H9 (cell line): ENCODE results near the gene WDR48. TPM values are rescaled to one million over a fixed set of nuclear protein-coding genes. Genes with fewer than 3 reads are reported as not detected.

ENCODE experiments used
- DNase-seq: peaks from one replicate; pipeline ENCODE4 v3.0.0-alpha.2; 2017
- H2AFZ ChIP-seq: one replicate; pipeline ENCODE4 v1.6.1; 2013; ENCODE audit warnings: mild to moderate bottlenecking, low read length, control low read depth, moderate library complexity
- H2AK5ac ChIP-seq: 2 replicates; pipeline ENCODE4 v1.6.1; 2013; ENCODE audit warnings: low read length, control low read depth, mixed read lengths; ENCODE audit not compliant: insufficient read length
- H2BK120ac ChIP-seq: one replicate; pipeline ENCODE4 v1.6.1; 2013; ENCODE audit warnings: low read depth, mild to moderate bottlenecking, low read length, control low read depth, inconsistent platforms; ENCODE audit not compliant: poor library complexity, severe bottlenecking
- H2BK12ac ChIP-seq: 2 replicates; pipeline ENCODE4 v1.6.1; 2013; ENCODE audit warnings: low read length, control low read depth, mixed read lengths, low read depth; ENCODE audit not compliant: insufficient read length
- H2BK15ac ChIP-seq: 2 replicates; pipeline ENCODE4 v1.6.1; 2013; ENCODE audit warnings: low read depth, low read length, control low read depth
- H2BK20ac ChIP-seq: one replicate; pipeline ENCODE4 v1.6.1; 2013; ENCODE audit warnings: low read depth, mild to moderate bottlenecking, low read length, control low read depth, inconsistent platforms; ENCODE audit not compliant: poor library complexity, severe bottlenecking
- H2BK5ac ChIP-seq: 2 replicates; pipeline ENCODE4 v1.6.1; 2013; ENCODE audit warnings: low read length, control low read depth, mixed read lengths; ENCODE audit not compliant: insufficient read length
- H3K14ac ChIP-seq: 2 replicates; pipeline ENCODE4 v1.6.1; 2013; ENCODE audit warnings: low read length, control low read depth; ENCODE audit not compliant: insufficient read depth
- H3K18ac ChIP-seq: 2 replicates; pipeline ENCODE4 v1.6.1; 2013; ENCODE audit warnings: low read depth, mild to moderate bottlenecking, mixed read lengths, low read length, control low read depth; ENCODE audit not compliant: insufficient read length
- H3K23ac ChIP-seq: 2 replicates; pipeline ENCODE4 v1.6.1; 2013; ENCODE audit warnings: low read length, control low read depth, mixed read lengths, low read depth; ENCODE audit not compliant: insufficient read length
- H3K23me2 ChIP-seq: 2 replicates; pipeline ENCODE4 v1.6.1; 2013; ENCODE audit warnings: low read depth, mild to moderate bottlenecking, mixed read lengths, low read length, control low read depth; ENCODE audit not compliant: insufficient read length, poor library complexity, severe bottlenecking
- H3K27ac ChIP-seq: 2 replicates; pipeline ENCODE4 v1.5.1; 2013; ENCODE audit warnings: low read length, control low read depth, mixed read lengths, low read depth; ENCODE audit not compliant: insufficient read length
- H3K27me3 ChIP-seq: 2 replicates; pipeline ENCODE4 v1.6.1; 2013; ENCODE audit warnings: low read length, control low read depth, inconsistent platforms; ENCODE audit not compliant: insufficient read depth
- H3K4ac ChIP-seq: 2 replicates; pipeline ENCODE4 v1.6.1; 2013; ENCODE audit warnings: low read depth, mild to moderate bottlenecking, control low read depth, inconsistent platforms, low read length, moderate library complexity
- H3K4me1 ChIP-seq: 2 replicates; pipeline ENCODE4 v1.6.1; 2013; ENCODE audit warnings: low read length, control low read depth, inconsistent platforms; ENCODE audit not compliant: insufficient read depth
- H3K4me2 ChIP-seq: 2 replicates; pipeline ENCODE4 v1.6.1; 2013; ENCODE audit warnings: low read length, control low read depth, mixed read lengths; ENCODE audit not compliant: insufficient read length, insufficient read depth
- H3K56ac ChIP-seq: 2 replicates; pipeline ENCODE4 v1.6.1; 2013; ENCODE audit warnings: low read depth, mild to moderate bottlenecking, mixed read lengths, low read length, control low read depth; ENCODE audit not compliant: insufficient read length
- H3K79me1 ChIP-seq: 2 replicates; pipeline ENCODE4 v1.6.1; 2013; ENCODE audit warnings: low read depth, mild to moderate bottlenecking, moderate library complexity, low read length, control low read depth, inconsistent platforms; ENCODE audit not compliant: insufficient read depth, poor library complexity, severe bottlenecking
- H3K79me2 ChIP-seq: 2 replicates; pipeline ENCODE4 v1.6.1; 2013; ENCODE audit warnings: low read length, control low read depth, inconsistent platforms; ENCODE audit not compliant: insufficient read depth
- H3K9ac ChIP-seq: 2 replicates; pipeline ENCODE4 v1.6.1; 2013; ENCODE audit warnings: low read length, control low read depth, mixed read lengths; ENCODE audit not compliant: insufficient read length; ENCODE audit errors: extremely low read depth
- H3K9me3 ChIP-seq: one replicate; pipeline ENCODE4 v1.6.1; 2013; ENCODE audit warnings: low read depth, low read length, inconsistent platforms; ENCODE audit not compliant: control insufficient read depth
- H3T11ph ChIP-seq: one replicate; pipeline ENCODE4 v1.6.1; 2013; ENCODE audit warnings: mild to moderate bottlenecking, low read length, control low read depth, inconsistent platforms
- H4K20me1 ChIP-seq: one replicate; pipeline ENCODE4 v1.6.1; 2013; ENCODE audit not compliant: control insufficient read depth, insufficient read length, insufficient read depth
- H4K5ac ChIP-seq: 2 replicates; pipeline ENCODE4 v1.6.1; 2013; ENCODE audit warnings: low read depth, mild to moderate bottlenecking, mixed read lengths, low read length, control low read depth; ENCODE audit not compliant: insufficient read length
- H4K8ac ChIP-seq: replicated peaks from 2 replicates; pipeline ENCODE4 v1.6.1; 2013; ENCODE audit warnings: low read length, control low read depth, mixed read lengths, low read depth; ENCODE audit not compliant: insufficient read length
- H4K91ac ChIP-seq: 2 replicates; pipeline ENCODE4 v1.6.1; 2013; ENCODE audit warnings: low read depth, mild to moderate bottlenecking, moderate library complexity, mixed read lengths, low read length, control low read depth; ENCODE audit not compliant: insufficient read length
- H3K27ac Mint-ChIP-seq, 3 experiments: 2 replicates in 2 of 3; 3 replicates in 1 of 3; pipeline ENCODE4 v1.8.0; 2020 to 2021; ENCODE audit warnings: mixed read lengths in 3 of 3, mild to moderate bottlenecking in 1 of 3, moderate library complexity in 1 of 3
- H3K27me3 Mint-ChIP-seq: 2 replicates; pipeline ENCODE4 v1.8.0; 2021; ENCODE audit warnings: low read depth, mild to moderate bottlenecking, moderate library complexity, mixed read lengths
- H3K36me3 Mint-ChIP-seq, 3 experiments: 2 replicates in 2 of 3; 3 replicates in 1 of 3; pipeline ENCODE4 v1.8.0; 2020 to 2021; ENCODE audit warnings: low read depth in 3 of 3, mixed read lengths in 3 of 3; ENCODE audit not compliant: insufficient read depth in 1 of 3
- H3K4me1 Mint-ChIP-seq, 2 experiments: 2 replicates each; pipeline ENCODE4 v1.8.0; 2020; ENCODE audit warnings: mixed read lengths in 2 of 2
- H3K4me3 Mint-ChIP-seq, 2 experiments: 2 replicates in 1 of 2; 3 replicates in 1 of 2; pipeline ENCODE4 v1.8.0; 2020 to 2021; ENCODE audit warnings: mild to moderate bottlenecking in 2 of 2, mixed read lengths in 2 of 2, moderate library complexity in 1 of 2
- H3K9me3 Mint-ChIP-seq, 2 experiments: 2 replicates in 1 of 2; 3 replicates in 1 of 2; pipeline ENCODE4 v1.8.0; 2020; ENCODE audit warnings: mild to moderate bottlenecking in 2 of 2, mixed read lengths in 2 of 2, moderate library complexity in 1 of 2
- WGBS: extraction: QIAGEN DNeasy Blood & Tissue Kit; methylation state at CpG from one replicate; pipeline ENCODE4 v1.1.7; 2013; ENCODE audit warnings: missing lambda C conversion rate, low lambda C conversion rate, mixed read lengths; ENCODE audit not compliant: insufficient read length; ENCODE audit errors: extremely low coverage; 5-methylcytosine and 5-hydroxymethylcytosine counted together
- total RNA-seq: library from RNA; stranded (reverse); gene quantifications from 2 replicates; pipeline ENCODE4 v1.2.1, GENCODE V29; 2021
- TF ChIP-seq, protein P1 (sequence below): fragments of 200-600 bp; sonication (generic); conservative IDR thresholded peaks from 3 replicates; pipeline ENCODE4 v1.8.0; 2021; ENCODE audit warnings: antibody characterized with exemption, mild to moderate bottlenecking

The WDR48 gene
- total RNA-seq, 1 experiment from 2014 or later: 52.7 TPM

DNA sequence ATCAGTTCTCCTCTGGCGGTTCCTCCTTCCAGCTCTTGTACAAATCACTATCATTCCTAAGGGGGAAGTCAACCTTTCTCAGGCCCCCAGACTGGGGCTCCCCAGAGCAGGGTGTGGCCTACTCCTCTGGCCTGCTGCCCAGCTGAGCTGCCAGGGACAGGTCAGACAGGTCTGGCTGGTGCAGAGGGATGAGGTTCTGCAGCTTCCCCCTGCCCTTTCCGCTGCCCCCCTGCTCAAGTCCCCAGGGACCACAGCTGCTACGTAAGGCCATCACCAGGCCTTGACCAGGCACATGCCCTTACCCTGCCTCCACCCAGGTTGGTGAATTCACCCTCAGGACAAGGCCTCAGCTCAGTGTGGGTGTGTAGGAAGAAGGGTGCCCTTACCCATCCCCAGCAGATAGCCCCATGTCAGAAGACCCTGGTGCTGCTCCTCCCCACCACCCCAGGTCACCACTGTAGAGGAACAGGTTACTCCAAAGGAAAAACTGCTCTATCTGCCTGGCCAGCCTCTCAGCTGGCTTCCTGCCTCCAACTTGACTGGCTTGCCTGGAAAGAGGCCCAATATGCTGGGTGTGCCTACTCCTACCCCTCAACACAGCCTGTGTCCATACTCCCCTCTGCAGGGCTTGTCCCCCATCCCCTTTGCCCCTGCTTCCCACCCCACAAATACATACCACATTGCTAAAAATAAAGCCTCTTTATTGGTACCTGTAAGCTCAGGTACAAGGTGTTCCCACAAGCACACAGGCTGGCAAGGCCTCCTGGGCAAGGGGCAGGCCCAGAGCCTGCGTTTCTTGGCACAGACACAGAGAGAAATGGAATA, 89.6 kb downstream of the WDR48 start:
- Histone ChIP-seq H3K23me2 (no peaks in the 10 kb centered on the region), H3K18ac (no peak overlapping the region), H3K4me2 (no peak overlapping the region), H4K8ac (no peak overlapping the region), H3K79me1 (no peaks in the 10 kb centered on the region), H3T11ph (no peak overlapping the region), H3K27ac (no peak overlapping the region), H3K56ac (no peak overlapping the region), H2BK5ac (no peak overlapping the region), H4K5ac (no peak overlapping the region), H2BK20ac (no peak overlapping the region), H2BK15ac (no peak overlapping the region), H4K91ac (no peak overlapping the region), H3K9me3 (no peaks in the 10 kb centered on the region), H3K9ac (no peak overlapping the region), H4K20me1 (no peaks in the 10 kb centered on the region), H2BK12ac (no peak overlapping the region), H3K4me1 (no peaks in the 10 kb centered on the region), H3K79me2 (no peaks in the 10 kb centered on the region), H3K27me3 (no peaks in the 10 kb centered on the region), H2BK120ac (no peak overlapping the region), H3K14ac (no peak overlapping the region; the same call in 1 of the 2 replicates), H3K4ac (no peak overlapping the region), H2AFZ (no peak overlapping the region), H3K23ac (no peak overlapping the region), H2AK5ac (no peak overlapping the region)
- Mint-ChIP-seq H3K36me3 (peaks cover 14 to 45% (median 37%) of the 10 kb centered on the region in 3 experiments; a peak in 6 of 7 replicates), H3K9me3 (no peaks in the 10 kb centered on the region), H3K27ac (peak overlapping the region in 1 of 3 experiments; percentile 49; a peak in 1 of 7 replicates), H3K4me3 (no peak overlapping the region), H3K27me3 (no peaks in the 10 kb centered on the region), H3K4me1 (peaks cover 2 to 8% of the 10 kb centered on the region in 2 experiments; a peak in 3 of 4 replicates)
- WGBS: no CpG with 5 or more reads among the region's 4 CpGs
- TF ChIP-seq, protein P1, sequence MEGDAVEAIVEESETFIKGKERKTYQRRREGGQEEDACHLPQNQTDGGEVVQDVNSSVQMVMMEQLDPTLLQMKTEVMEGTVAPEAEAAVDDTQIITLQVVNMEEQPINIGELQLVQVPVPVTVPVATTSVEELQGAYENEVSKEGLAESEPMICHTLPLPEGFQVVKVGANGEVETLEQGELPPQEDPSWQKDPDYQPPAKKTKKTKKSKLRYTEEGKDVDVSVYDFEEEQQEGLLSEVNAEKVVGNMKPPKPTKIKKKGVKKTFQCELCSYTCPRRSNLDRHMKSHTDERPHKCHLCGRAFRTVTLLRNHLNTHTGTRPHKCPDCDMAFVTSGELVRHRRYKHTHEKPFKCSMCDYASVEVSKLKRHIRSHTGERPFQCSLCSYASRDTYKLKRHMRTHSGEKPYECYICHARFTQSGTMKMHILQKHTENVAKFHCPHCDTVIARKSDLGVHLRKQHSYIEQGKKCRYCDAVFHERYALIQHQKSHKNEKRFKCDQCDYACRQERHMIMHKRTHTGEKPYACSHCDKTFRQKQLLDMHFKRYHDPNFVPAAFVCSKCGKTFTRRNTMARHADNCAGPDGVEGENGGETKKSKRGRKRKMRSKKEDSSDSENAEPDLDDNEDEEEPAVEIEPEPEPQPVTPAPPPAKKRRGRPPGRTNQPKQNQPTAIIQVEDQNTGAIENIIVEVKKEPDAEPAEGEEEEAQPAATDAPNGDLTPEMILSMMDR: no peak
- DNase-seq: peak; percentile 20
